Ishikawa (cell line): ENCODE data around the gene FARS2.

Experiments
- CEBPB ChIP-seq: IDR thresholded peaks from 2 replicates; pipeline ENCODE4 v1.6.1; 2012
- CREB1 ChIP-seq: IDR thresholded peaks from 2 replicates; pipeline ENCODE4 v1.6.1; 2012; ENCODE audit warnings: low read depth
- EGR1 ChIP-seq: IDR thresholded peaks from 2 replicates; pipeline ENCODE4 v1.6.1; 2012
- EP300 ChIP-seq: IDR thresholded peaks from 2 replicates; pipeline ENCODE4 v1.6.1; 2012; ENCODE audit warnings: borderline replicate concordance
- FOXM1 ChIP-seq: IDR thresholded peaks from 2 replicates; pipeline ENCODE4 v1.6.1; 2012; ENCODE audit warnings: low read depth, borderline replicate concordance
- NFIC ChIP-seq: IDR thresholded peaks from 2 replicates; pipeline ENCODE4 v1.6.1; 2012
- RAD21 ChIP-seq: IDR thresholded peaks from 2 replicates; pipeline ENCODE4 v1.6.1; 2012; ENCODE audit warnings: low read depth
- TAF1 ChIP-seq: IDR thresholded peaks from 2 replicates; pipeline ENCODE4 v1.6.1; 2012; ENCODE audit warnings: low read depth, mild to moderate bottlenecking
- TCF12 ChIP-seq: IDR thresholded peaks from 2 replicates; pipeline ENCODE4 v1.6.1; 2012; ENCODE audit warnings: low read depth
- TEAD4 ChIP-seq: IDR thresholded peaks from 2 replicates; pipeline ENCODE4 v1.6.1; 2012
- YY1 ChIP-seq: IDR thresholded peaks from 2 replicates; pipeline ENCODE4 v1.6.1; 2012; ENCODE audit warnings: low read depth
- ZBTB7A ChIP-seq: IDR thresholded peaks from 2 replicates; pipeline ENCODE4 v1.6.1; 2012; ENCODE audit warnings: low read depth
- TF ChIP-seq, protein P1 (sequence below): IDR thresholded peaks from 2 replicates; pipeline ENCODE4 v1.6.1; 2012
- TF ChIP-seq, protein P2 (sequence below): IDR thresholded peaks from 2 replicates; pipeline ENCODE4 v1.6.1; 2012
- TF ChIP-seq, protein P3 (sequence below): IDR thresholded peaks from 2 replicates; pipeline ENCODE4 v1.6.1; 2012; ENCODE audit warnings: low read depth, mild to moderate bottlenecking

The FARS2 gene

DNA sequence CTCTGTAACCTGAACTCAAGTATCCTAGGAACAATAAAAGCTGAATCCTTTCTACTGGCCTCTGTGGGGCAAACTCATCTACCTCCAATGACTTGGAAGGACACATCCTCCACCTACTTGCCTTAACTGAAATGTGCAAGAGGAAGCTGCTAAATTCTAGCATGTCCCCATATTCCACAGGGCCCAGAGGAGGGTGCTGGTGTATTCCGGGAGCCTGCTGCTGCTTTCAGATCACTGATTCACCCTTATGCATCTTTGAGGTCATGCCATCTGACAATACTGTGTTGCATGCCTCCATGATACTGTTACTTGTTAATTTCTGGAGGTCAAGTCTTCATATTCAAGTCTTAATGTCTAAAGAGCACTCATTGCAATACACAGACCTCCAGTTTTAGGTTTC lies 40.9 kb upstream of the FARS2 start:
- TF ChIP-seq CEBPB, result no peak
- no peak for TF ChIP-seq TCF12
- no peak for TF ChIP-seq NFIC
- TF ChIP-seq ZBTB7A, result no peak
- no peak for TF ChIP-seq YY1
- no peak for TF ChIP-seq EP300
- no peak for TF ChIP-seq EGR1
- TF ChIP-seq RAD21, result no peak
- TF ChIP-seq, protein P1, sequence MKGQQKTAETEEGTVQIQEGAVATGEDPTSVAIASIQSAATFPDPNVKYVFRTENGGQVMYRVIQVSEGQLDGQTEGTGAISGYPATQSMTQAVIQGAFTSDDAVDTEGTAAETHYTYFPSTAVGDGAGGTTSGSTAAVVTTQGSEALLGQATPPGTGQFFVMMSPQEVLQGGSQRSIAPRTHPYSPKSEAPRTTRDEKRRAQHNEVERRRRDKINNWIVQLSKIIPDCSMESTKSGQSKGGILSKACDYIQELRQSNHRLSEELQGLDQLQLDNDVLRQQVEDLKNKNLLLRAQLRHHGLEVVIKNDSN, result no peak
- TF ChIP-seq TAF1, result no peak
- no peak for TF ChIP-seq FOXM1
- TF ChIP-seq, protein P2, sequence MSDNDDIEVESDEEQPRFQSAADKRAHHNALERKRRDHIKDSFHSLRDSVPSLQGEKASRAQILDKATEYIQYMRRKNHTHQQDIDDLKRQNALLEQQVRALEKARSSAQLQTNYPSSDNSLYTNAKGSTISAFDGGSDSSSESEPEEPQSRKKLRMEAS, result no peak

DNA sequence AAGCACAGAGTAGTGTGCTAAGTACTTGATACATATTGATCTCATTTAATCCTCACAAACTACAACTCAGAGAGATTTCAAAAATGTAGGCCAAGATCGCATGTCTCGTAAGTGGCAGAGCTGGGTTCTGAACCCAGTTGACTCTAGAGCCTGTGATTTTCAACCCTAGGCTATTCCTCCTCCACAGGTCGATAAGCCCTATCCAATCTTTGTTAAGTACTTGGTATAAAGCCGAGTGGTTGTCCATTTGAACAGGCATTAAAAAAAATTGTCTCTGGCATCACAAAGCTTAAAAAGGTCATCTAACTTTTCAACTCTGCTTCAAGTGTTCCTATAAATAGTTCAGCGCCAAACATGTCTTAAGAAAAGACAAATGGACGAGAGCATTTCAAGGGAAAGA lies 38.0 kb upstream of the FARS2 start:
- TF ChIP-seq NFIC, result no peak
- no peak for TF ChIP-seq EGR1
- no peak for TF ChIP-seq FOXM1
- TF ChIP-seq, protein P3, sequence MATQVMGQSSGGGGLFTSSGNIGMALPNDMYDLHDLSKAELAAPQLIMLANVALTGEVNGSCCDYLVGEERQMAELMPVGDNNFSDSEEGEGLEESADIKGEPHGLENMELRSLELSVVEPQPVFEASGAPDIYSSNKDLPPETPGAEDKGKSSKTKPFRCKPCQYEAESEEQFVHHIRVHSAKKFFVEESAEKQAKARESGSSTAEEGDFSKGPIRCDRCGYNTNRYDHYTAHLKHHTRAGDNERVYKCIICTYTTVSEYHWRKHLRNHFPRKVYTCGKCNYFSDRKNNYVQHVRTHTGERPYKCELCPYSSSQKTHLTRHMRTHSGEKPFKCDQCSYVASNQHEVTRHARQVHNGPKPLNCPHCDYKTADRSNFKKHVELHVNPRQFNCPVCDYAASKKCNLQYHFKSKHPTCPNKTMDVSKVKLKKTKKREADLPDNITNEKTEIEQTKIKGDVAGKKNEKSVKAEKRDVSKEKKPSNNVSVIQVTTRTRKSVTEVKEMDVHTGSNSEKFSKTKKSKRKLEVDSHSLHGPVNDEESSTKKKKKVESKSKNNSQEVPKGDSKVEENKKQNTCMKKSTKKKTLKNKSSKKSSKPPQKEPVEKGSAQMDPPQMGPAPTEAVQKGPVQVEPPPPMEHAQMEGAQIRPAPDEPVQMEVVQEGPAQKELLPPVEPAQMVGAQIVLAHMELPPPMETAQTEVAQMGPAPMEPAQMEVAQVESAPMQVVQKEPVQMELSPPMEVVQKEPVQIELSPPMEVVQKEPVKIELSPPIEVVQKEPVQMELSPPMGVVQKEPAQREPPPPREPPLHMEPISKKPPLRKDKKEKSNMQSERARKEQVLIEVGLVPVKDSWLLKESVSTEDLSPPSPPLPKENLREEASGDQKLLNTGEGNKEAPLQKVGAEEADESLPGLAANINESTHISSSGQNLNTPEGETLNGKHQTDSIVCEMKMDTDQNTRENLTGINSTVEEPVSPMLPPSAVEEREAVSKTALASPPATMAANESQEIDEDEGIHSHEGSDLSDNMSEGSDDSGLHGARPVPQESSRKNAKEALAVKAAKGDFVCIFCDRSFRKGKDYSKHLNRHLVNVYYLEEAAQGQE, result no peak
- no peak for TF ChIP-seq TCF12
- no peak for TF ChIP-seq ZBTB7A
- no peak for TF ChIP-seq TEAD4
- TF ChIP-seq CEBPB, result no peak
- TF ChIP-seq YY1, result no peak
- TF ChIP-seq EP300, result no peak
- no peak for TF ChIP-seq TAF1
- no peak for TF ChIP-seq RAD21

DNA sequence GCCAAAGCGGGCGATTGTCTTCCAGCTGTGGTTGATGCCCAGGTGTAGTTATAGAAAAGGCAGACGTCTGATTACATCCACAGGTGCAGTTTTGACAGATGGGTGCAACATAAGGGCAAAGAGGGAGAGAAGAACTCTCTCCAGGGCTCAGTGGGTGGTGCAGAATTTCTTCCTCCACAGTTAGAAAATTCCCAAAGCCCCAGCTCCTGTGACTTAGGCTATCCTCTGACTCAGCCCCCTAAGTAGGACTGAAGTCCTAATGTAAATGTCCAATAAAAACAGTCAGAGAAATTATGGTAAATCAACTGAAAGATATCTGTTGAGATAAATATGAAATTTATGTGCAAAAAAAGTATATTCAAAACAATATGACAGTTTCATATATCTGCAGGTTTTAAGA lies 32.0 kb upstream of the FARS2 start:
- TF ChIP-seq FOXM1, result no peak
- no peak for TF ChIP-seq TAF1
- TF ChIP-seq YY1, result no peak

DNA sequence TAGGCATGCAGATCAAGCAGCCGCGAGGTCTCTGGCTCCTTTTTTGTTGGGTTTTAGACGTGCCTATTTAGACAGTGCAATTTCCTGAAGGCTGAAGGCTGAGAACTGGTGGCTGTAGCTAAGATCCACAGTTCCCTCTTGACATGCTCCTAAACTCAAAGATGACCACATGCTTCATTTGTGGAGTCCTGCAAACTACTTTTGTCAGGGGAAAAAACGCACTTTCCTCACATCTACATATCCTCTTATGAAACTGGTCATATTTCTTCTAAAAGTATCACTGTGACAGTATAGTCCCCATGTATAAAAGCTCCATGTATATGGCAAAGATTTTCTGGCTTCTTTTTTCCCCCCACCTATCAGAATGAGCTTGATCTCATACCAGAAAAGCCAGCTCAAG lies 31.2 kb upstream of the FARS2 start:
- no peak for TF ChIP-seq RAD21
- TF ChIP-seq FOXM1, result no peak
- TF ChIP-seq, protein P1, result no peak
- no peak for TF ChIP-seq CREB1
- no peak for TF ChIP-seq NFIC
- no peak for TF ChIP-seq TAF1

DNA sequence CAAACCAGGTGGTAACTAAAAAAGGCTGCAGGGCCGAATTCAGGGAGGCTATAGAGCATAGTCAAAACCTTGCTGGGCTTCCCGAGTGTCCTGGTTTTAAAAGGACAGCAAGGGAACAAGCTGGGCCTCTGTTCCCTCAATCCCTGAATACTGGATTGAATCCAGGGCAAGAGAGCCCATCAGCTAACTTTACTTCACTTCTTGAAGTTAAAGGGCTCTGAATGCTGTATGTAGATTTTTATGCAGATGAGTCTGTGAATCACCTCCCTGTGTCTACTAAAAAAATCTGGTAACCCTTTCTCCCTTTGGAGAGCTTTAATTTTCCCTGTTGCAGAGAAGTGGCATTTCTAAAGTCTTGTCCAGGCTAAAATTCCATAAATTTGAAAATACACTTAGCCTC lies 30.0 kb upstream of the FARS2 start:
- TF ChIP-seq, protein P3, result no peak
- TF ChIP-seq EGR1 (no peak), FOXM1 (no peak), EP300 (no peak), CEBPB (no peak), TCF12 (no peak), RAD21 (no peak), NFIC (no peak)
- TF ChIP-seq, protein P2, result no peak

DNA sequence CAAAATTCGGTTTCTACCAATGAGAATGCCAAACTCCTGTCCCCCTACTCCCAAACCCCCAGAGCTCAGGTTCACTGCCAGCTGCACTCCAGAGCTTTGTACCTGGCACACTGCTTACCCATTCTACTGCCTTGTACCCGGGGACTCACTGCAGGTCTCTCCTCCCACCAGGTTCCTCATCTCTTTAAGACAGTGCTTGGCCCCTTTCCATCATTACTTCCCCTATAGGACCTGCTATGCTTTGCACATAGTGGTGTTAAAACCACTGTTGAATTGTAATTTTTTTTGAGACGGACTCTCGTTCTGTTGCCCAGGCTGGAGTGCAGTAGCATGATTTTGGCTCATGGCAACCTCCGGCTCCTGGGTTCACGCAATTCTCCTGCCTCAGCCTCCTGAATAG lies 26.4 kb upstream of the FARS2 start:
- no peak for TF ChIP-seq NFIC
- TF ChIP-seq, protein P2, result no peak
- TF ChIP-seq, protein P1, result no peak
- TF ChIP-seq TEAD4, result no peak
- TF ChIP-seq EGR1, result no peak
- no peak for TF ChIP-seq EP300
